HepG2 (cell line): ENCODE data around the gene SYNGR4. TPM values are rescaled to one million over a fixed set of nuclear protein-coding genes. Genes with fewer than 3 reads are reported as not detected.

Source experiments
- AGO2 ChIP-seq: fragments of 200-400 bp; formaldehyde crosslinking; optimal IDR thresholded peaks from 2 replicates; pipeline ENCODE3; 2017; ENCODE audit warnings: mild to moderate bottlenecking, low read depth, low read length, moderate library complexity
- HOMEZ ChIP-seq: IDR thresholded peaks from 2 replicates; pipeline ENCODE4 v1.6.1; 2016; ENCODE audit warnings: low read depth
- MED13 ChIP-seq: sonication (generic); formaldehyde crosslinking; IDR thresholded peaks from 2 replicates; pipeline ENCODE4 v1.5.0; 2020; ENCODE audit warnings: missing genetic modification reagents
- MIXL1 ChIP-seq: IDR thresholded peaks from 2 replicates; pipeline ENCODE4 v1.6.1; 2016
- REXO4 ChIP-seq: sonication (generic); formaldehyde crosslinking; IDR thresholded peaks from 2 replicates; pipeline ENCODE4 v1.8.0; 2022; ENCODE audit warnings: missing genetic modification reagents, mild to moderate bottlenecking, borderline replicate concordance
- RFX1 ChIP-seq: fragments of 450-650 bp; IDR thresholded peaks from 2 replicates; pipeline ENCODE4 v1.6.1; 2017
- SALL1 ChIP-seq: sonication (generic); formaldehyde crosslinking; IDR thresholded peaks from 2 replicates; pipeline ENCODE4 v1.8.0; 2022; ENCODE audit warnings: mild to moderate bottlenecking, missing genetic modification reagents
- SIN3B ChIP-seq: fragments of 150-350 bp; IDR thresholded peaks from 2 replicates; pipeline ENCODE4 v1.6.1; 2014; ENCODE audit warnings: low read length
- SRY ChIP-seq: sonication (generic); formaldehyde crosslinking; IDR thresholded peaks from 2 replicates; pipeline ENCODE4 v1.8.0; 2022; ENCODE audit warnings: mild to moderate bottlenecking, missing genetic modification reagents
- TARDBP ChIP-seq: sonication (generic); formaldehyde crosslinking; IDR thresholded peaks from 2 replicates; pipeline ENCODE4 v1.8.0; 2022; ENCODE audit warnings: mild to moderate bottlenecking, missing genetic modification reagents
- TBX2 ChIP-seq: sonication (generic); formaldehyde crosslinking; IDR thresholded peaks from 2 replicates; pipeline ENCODE4 v1.5.0; 2020; ENCODE audit warnings: missing genetic modification reagents, mild to moderate bottlenecking, borderline replicate concordance
- ZFP37 ChIP-seq: sonication (generic); formaldehyde crosslinking; IDR thresholded peaks from 2 replicates; pipeline ENCODE4 v1.4.0; 2020; ENCODE audit warnings: missing genetic modification reagents, borderline replicate concordance
- ZMYM2 ChIP-seq: sonication (generic); formaldehyde crosslinking; IDR thresholded peaks from 2 replicates; pipeline ENCODE4 v1.8.0; 2022; ENCODE audit warnings: mild to moderate bottlenecking, missing genetic modification reagents
- ZNF136 ChIP-seq: sonication (generic); formaldehyde crosslinking; IDR thresholded peaks from 2 replicates; pipeline ENCODE4 v1.8.1; 2022; ENCODE audit warnings: low read depth, mild to moderate bottlenecking, moderate library complexity, missing genetic modification reagents
- ZNF143 ChIP-seq: sonication (generic); formaldehyde crosslinking; IDR thresholded peaks from 2 replicates; pipeline ENCODE4 v1.4.0; 2020; ENCODE audit warnings: missing genetic modification reagents
- ZNF543 ChIP-seq: sonication (generic); formaldehyde crosslinking; IDR thresholded peaks from 2 replicates; pipeline ENCODE4 v1.4.0; 2020; ENCODE audit warnings: mild to moderate bottlenecking, missing genetic modification reagents
- ZNF737 ChIP-seq: sonication (generic); formaldehyde crosslinking; IDR thresholded peaks from 2 replicates; pipeline ENCODE4 v1.5.0; 2020; ENCODE audit warnings: missing genetic modification reagents, mild to moderate bottlenecking, borderline replicate concordance
- ZNF816 ChIP-seq: sonication (generic); formaldehyde crosslinking; IDR thresholded peaks from 2 replicates; pipeline ENCODE4 v1.8.0; 2022; ENCODE audit warnings: missing genetic modification reagents, mild to moderate bottlenecking, borderline replicate concordance
- polyA plus RNA-seq, 8 experiments: library from polyadenylated mRNA; depleted of rRNA in 3 of 8; stranded (reverse) in 7 of 8; unstranded in 1 of 8; fragments of >200 nt; fragmentation: Illumina TruSeq in 4 of 8; extraction: Trizol in 4 of 8; gene quantifications; 2 replicates each; pipeline versions ENCODE4 v1.2.1 to v1.2.3, GENCODE V29; 2011 to 2016; ENCODE audit warnings: low read depth in 4 of 8, missing spikeins in 1 of 8, mixed read lengths in 1 of 8; ENCODE audit not compliant: insufficient read depth in 1 of 8
- total RNA-seq, 5 experiments: library from RNA; depleted of rRNA; stranded (reverse); fragments of >200 nt; fragmentation: Illumina TruSeq; extraction: Trizol; gene quantifications; 2 replicates each; pipeline ENCODE4 v1.2.3, GENCODE V29; 2016; ENCODE audit warnings: low read depth in 1 of 5
- TF ChIP-seq, protein P1 (sequence below): sonication (generic); formaldehyde crosslinking; IDR thresholded peaks from 2 replicates; pipeline ENCODE4 v1.5.0; 2020; ENCODE audit warnings: mild to moderate bottlenecking, low read depth, missing genetic modification reagents, borderline replicate concordance
- TF ChIP-seq, protein P2 (sequence below): IDR thresholded peaks from 2 replicates; pipeline ENCODE4 v1.6.1; 2016; ENCODE audit warnings: low read depth, borderline replicate concordance
- TF ChIP-seq, protein P3 (sequence below): sonication (generic); formaldehyde crosslinking; IDR thresholded peaks from 2 replicates; pipeline ENCODE4 v1.5.1; 2020; ENCODE audit warnings: mild to moderate bottlenecking, missing genetic modification reagents, moderate library complexity
- TF ChIP-seq, protein P4 (sequence below): sonication (generic); formaldehyde crosslinking; IDR thresholded peaks from 2 replicates; pipeline ENCODE4 v1.9.0; 2021; ENCODE audit warnings: missing genetic modification reagents, mild to moderate bottlenecking, borderline replicate concordance

SYNGR4 gene
- total and polyA plus RNA-seq, 2 of the 13 experiments (the other 11 are each of a cell fraction or from before 2014, with no cell fraction given), result not detected

DNA sequence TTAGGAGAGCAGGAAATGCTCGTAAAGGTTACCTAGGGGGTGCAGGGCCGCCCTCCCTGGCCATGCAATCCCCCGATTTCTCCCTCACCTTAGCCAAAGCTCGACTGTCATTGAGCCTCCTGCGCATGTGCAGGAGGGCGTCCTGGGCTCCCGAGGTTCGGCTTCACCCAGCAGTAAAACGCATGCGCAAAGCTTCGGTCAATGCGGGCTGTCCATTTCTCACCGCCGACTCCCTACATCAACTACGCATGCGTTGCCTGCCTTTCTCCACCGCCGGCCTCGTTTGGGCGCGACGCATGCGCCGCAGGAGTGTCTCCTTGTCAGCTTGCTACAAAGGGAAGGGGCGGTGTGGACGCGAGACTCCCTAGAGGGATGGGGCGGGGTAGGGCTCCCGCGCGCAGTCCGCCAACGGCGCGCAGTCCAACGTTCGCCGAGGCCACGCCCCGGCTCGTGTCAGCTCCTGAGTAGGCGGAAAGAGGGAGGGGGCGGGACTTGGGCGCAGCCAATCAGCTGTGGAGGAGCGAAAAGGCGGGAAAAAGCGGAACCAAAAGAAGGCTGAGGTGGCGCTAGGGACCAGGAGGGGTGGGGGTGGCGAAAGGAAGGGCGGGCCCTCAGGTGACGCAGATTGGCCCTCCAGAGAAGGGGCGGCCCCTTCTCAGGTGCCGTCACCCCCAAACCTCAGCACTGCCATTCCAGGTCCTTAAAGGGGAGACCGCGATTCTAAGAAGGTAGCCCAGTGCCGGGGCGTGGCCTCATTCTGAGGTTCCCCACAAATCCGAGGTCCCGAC is at the start of gene SYNGR4, which contains the start of gene TMEM143 (continued):
- TF ChIP-seq ZNF543 (CRISPR knock-in tag), result no peak; the same call in 1 of the 2 replicates
- no peak for TF ChIP-seq MIXL1 (CRISPR knock-in tag)
- TF ChIP-seq ZMYM2 (CRISPR knock-in tag), result 0 out of 2 replicates have a peak, but pooled peaks have one; percentile 45
- TF ChIP-seq TARDBP, result no peak; the same call in 1 of the 2 replicates
- no peak for TF ChIP-seq ZNF816 (CRISPR knock-in tag)
- peak; percentile 60 for TF ChIP-seq SALL1
- TF ChIP-seq ZNF143 (CRISPR knock-in tag), result no peak
- TF ChIP-seq REXO4 (CRISPR knock-in tag), result no peak
- peak; percentile 66 for TF ChIP-seq TBX2
- TF ChIP-seq, protein P1, sequence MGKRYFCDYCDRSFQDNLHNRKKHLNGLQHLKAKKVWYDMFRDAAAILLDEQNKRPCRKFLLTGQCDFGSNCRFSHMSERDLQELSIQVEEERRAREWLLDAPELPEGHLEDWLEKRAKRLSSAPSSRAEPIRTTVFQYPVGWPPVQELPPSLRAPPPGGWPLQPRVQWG, result no peak
- TF ChIP-seq HOMEZ (CRISPR knock-in tag), result 0 out of 2 replicates have a peak, but pooled peaks have one; percentile 6
- no peak for TF ChIP-seq ZFP37 (CRISPR knock-in tag)
- no peak for TF ChIP-seq RFX1
- TF ChIP-seq MED13 (CRISPR knock-in tag), result peak; percentile 49; the same call in 1 of the 2 replicates
- 0 out of 2 replicates have a peak, but pooled peaks have one; percentile 55 for TF ChIP-seq SRY (CRISPR knock-in tag)
- 0 out of 2 replicates have a peak, but pooled peaks have one; percentile 31 for TF ChIP-seq SIN3B
- TF ChIP-seq, protein P2, sequence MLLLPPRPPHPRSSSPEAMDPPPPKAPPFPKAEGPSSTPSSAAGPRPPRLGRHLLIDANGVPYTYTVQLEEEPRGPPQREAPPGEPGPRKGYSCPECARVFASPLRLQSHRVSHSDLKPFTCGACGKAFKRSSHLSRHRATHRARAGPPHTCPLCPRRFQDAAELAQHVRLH (CRISPR knock-in tag), result no peak
- no peak for TF ChIP-seq ZNF737 (CRISPR knock-in tag)
- TF ChIP-seq, protein P3, sequence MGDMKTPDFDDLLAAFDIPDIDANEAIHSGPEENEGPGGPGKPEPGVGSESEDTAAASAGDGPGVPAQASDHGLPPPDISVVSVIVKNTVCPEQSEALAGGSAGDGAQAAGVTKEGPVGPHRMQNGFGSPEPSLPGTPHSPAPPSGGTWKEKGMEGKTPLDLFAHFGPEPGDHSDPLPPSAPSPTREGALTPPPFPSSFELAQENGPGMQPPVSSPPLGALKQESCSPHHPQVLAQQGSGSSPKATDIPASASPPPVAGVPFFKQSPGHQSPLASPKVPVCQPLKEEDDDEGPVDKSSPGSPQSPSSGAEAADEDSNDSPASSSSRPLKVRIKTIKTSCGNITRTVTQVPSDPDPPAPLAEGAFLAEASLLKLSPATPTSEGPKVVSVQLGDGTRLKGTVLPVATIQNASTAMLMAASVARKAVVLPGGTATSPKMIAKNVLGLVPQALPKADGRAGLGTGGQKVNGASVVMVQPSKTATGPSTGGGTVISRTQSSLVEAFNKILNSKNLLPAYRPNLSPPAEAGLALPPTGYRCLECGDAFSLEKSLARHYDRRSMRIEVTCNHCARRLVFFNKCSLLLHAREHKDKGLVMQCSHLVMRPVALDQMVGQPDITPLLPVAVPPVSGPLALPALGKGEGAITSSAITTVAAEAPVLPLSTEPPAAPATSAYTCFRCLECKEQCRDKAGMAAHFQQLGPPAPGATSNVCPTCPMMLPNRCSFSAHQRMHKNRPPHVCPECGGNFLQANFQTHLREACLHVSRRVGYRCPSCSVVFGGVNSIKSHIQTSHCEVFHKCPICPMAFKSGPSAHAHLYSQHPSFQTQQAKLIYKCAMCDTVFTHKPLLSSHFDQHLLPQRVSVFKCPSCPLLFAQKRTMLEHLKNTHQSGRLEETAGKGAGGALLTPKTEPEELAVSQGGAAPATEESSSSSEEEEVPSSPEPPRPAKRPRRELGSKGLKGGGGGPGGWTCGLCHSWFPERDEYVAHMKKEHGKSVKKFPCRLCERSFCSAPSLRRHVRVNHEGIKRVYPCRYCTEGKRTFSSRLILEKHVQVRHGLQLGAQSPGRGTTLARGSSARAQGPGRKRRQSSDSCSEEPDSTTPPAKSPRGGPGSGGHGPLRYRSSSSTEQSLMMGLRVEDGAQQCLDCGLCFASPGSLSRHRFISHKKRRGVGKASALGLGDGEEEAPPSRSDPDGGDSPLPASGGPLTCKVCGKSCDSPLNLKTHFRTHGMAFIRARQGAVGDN (CRISPR knock-in tag), result peak; percentile 89
- TF ChIP-seq, protein P4, sequence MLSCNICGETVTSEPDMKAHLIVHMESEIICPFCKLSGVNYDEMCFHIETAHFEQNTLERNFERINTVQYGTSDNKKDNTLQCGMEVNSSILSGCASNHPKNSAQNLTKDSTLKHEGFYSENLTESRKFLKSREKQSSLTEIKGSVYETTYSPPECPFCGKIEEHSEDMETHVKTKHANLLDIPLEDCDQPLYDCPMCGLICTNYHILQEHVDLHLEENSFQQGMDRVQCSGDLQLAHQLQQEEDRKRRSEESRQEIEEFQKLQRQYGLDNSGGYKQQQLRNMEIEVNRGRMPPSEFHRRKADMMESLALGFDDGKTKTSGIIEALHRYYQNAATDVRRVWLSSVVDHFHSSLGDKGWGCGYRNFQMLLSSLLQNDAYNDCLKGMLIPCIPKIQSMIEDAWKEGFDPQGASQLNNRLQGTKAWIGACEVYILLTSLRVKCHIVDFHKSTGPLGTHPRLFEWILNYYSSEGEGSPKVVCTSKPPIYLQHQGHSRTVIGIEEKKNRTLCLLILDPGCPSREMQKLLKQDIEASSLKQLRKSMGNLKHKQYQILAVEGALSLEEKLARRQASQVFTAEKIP (CRISPR knock-in tag), result no peak
- 0 out of 2 replicates have a peak, but pooled peaks have one; percentile 26 for TF ChIP-seq ZNF136 (CRISPR knock-in tag)
- peak; percentile 28 for TF ChIP-seq AGO2
